GM23248 (cell line): ENCODE results near the gene HEXA. TPM values are rescaled to one million over a fixed set of nuclear protein-coding genes. Genes with fewer than 3 reads are reported as not detected.
"Not testable (repeated sequence)": the region's sequence is repeated elsewhere in the genome, so short reads cannot be mapped to it uniquely, and the experiment has no call there.

ENCODE experiments used
- DNase-seq: peaks from one replicate; pipeline ENCODE4 v3.0.0-alpha.2; 2015
- H2AFZ ChIP-seq: fragments of 200-600 bp; sonication (generic); 2 replicates; pipeline ENCODE4 v1.6.1; 2016; ENCODE audit warnings: antibody characterized with exemption
- H3F3A ChIP-seq: fragments of 200-600 bp; sonication (generic); 2 replicates; pipeline ENCODE4 v1.6.1; 2016; ENCODE audit warnings: mild to moderate bottlenecking, antibody characterized with exemption, mixed run types; ENCODE audit not compliant: insufficient read depth
- H3K27ac ChIP-seq: fragments of 200-600 bp; sonication (generic); 2 replicates; pipeline ENCODE4 v1.5.1; 2016; ENCODE audit warnings: mild to moderate bottlenecking
- H3K27me3 ChIP-seq: fragments of 200-600 bp; sonication (generic); replicated peaks from 2 replicates; pipeline ENCODE4 v1.6.1; 2016; ENCODE audit warnings: mild to moderate bottlenecking; ENCODE audit not compliant: insufficient read depth
- H3K36me3 ChIP-seq: fragments of 200-600 bp; sonication (generic); 2 replicates; pipeline ENCODE4 v1.6.1; 2016; ENCODE audit warnings: low read depth, mild to moderate bottlenecking
- H3K4me1 ChIP-seq: fragments of 200-600 bp; sonication (generic); 2 replicates; pipeline ENCODE4 v1.6.1; 2016; ENCODE audit warnings: mild to moderate bottlenecking; ENCODE audit not compliant: insufficient read depth
- H3K4me2 ChIP-seq: fragments of 200-600 bp; sonication (generic); one replicate; pipeline ENCODE4 v1.6.1; 2016; ENCODE audit warnings: mild to moderate bottlenecking; ENCODE audit not compliant: unreplicated experiment
- H3K4me3 ChIP-seq: fragments of 200-600 bp; sonication (generic); 2 replicates; pipeline ENCODE4 v1.5.1; 2016; ENCODE audit warnings: mild to moderate bottlenecking
- H3K79me2 ChIP-seq: fragments of 200-600 bp; sonication (generic); 2 replicates; pipeline ENCODE4 v1.6.1; 2016; ENCODE audit warnings: mild to moderate bottlenecking; ENCODE audit not compliant: insufficient read depth
- H3K9ac ChIP-seq: fragments of 200-600 bp; sonication (generic); 2 replicates; pipeline ENCODE4 v1.6.1; 2016; ENCODE audit warnings: mild to moderate bottlenecking
- H3K9me2 ChIP-seq: fragments of 200-600 bp; sonication (generic); 2 replicates; pipeline ENCODE4 v1.6.1; 2016; ENCODE audit warnings: mixed run types, mild to moderate bottlenecking, moderate library complexity; ENCODE audit not compliant: insufficient read depth
- H3K9me3 ChIP-seq: fragments of 200-600 bp; sonication (generic); one replicate; pipeline ENCODE4 v1.6.1; 2017; ENCODE audit warnings: low read depth
- H4K20me1 ChIP-seq: fragments of 200-600 bp; sonication (generic); 2 replicates; pipeline ENCODE4 v1.6.0; 2016; ENCODE audit not compliant: insufficient read depth
- EZH2 ChIP-seq: fragments of 200-600 bp; sonication (generic); IDR thresholded peaks from 2 replicates; pipeline ENCODE4 v1.6.1; 2018; ENCODE audit warnings: antibody characterized with exemption, mild to moderate bottlenecking; ENCODE audit not compliant: insufficient read depth, poor library complexity, severe bottlenecking
- EZH2phosphoT487 ChIP-seq: fragments of 200-600 bp; sonication (generic); IDR thresholded peaks from 2 replicates; pipeline ENCODE4 v1.6.1; 2018; ENCODE audit warnings: antibody characterized with exemption, moderate library complexity, mild to moderate bottlenecking, low read depth; ENCODE audit not compliant: insufficient read depth
- WGBS, 2 experiments: methylation state at CpG; one replicate each; pipeline ENCODE4 v1.1.6; 2015 to 2017; ENCODE audit warnings: low lambda C conversion rate in 2 of 2, low coverage in 1 of 2; ENCODE audit errors: missing lambda C conversion rate in 2 of 2; 5-methylcytosine and 5-hydroxymethylcytosine counted together
- in situ Hi-C: fragments of 300-500 bp; cut with MboI; formaldehyde crosslinking; loops from 2 replicates; pipeline ENCODE4 v1.15.0; 2020
- polyA plus RNA-seq: library from polyadenylated mRNA; unstranded; fragments of >200 nt; fragmentation: Nextera tagmentation; extraction: Ambion mirVana; gene quantifications from 2 replicates; pipeline ENCODE4 v1.2.1, GENCODE V29; 2016
- total RNA-seq: library from RNA; depleted of rRNA; stranded (reverse); fragments of >200 nt; shearing (Covaris generic); gene quantifications from 2 replicates; pipeline ENCODE4 v1.2.3, GENCODE V29; 2014

HEXA gene
- total and polyA plus RNA-seq, 2 experiments from 2014 or later: 162 to 190 TPM

DNA sequence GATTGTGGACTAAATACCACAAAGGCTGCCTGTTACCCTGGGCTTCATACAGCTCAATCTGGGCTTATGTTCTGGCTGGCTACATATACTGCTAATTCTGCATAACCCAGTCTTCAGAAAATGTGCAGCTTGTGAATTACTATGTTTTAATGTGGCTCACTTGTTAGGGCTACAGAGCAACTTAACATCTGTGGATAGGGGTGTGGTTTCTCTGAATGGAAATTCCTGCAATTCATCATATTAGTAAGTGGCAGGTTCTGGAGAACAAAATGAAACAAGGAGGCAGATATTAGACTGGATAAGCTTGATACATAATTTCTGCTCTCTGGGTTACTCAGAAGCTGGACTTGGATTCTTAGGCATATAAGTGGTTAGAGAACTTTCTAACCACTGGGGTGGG, 29.0 kb upstream of the HEXA start:
- Histone ChIP-seq H4K20me1 (no peaks in the 10 kb centered on the region), H3K9me2 (no peaks in the 10 kb centered on the region), H3F3A (no peaks in the 10 kb centered on the region), H3K9me3 (no peaks in the 10 kb centered on the region), H3K9ac (no peak overlapping the region), H2AFZ (no peak overlapping the region), H3K4me3 (no peak overlapping the region), H3K79me2 (no peaks in the 10 kb centered on the region), H3K27ac (no peak overlapping the region), H3K36me3 (no peaks in the 10 kb centered on the region), H3K4me2 (no peak overlapping the region), H3K4me1 (no peaks in the 10 kb centered on the region), H3K27me3 (peaks cover 70% of the 10 kb centered on the region)
- in situ Hi-C loops: no loop called here
- no peak for DNase-seq
- no peak for TF ChIP-seq EZH2phosphoT487
- no peak for TF ChIP-seq EZH2

DNA sequence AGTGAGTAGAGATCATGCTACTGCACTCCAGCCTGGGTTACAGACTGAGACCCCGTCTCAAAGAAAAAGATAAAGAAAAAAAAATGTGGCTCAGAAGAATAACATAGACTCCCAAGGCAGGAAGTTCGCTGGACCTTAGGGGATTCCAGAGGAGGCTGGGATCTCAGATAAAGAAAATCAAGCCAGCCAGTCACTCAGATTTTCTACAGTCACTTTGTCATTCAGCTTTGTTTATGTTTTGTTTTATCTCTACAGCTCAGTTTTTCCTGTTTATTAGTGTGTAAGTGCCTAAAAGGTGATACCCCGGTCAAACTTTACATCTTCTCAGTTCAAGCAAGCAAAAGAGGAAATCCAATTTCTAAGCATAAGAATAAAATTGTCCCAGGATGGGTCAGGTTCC, 28.5 kb upstream of the HEXA start:
- no peaks in the 10 kb centered on the region for H3K4me1 ChIP-seq
- no peaks in the 10 kb centered on the region for H3K9me3 ChIP-seq
- H3K79me2 ChIP-seq: no peaks in the 10 kb centered on the region
- H4K20me1 ChIP-seq: no peaks in the 10 kb centered on the region
- peaks cover 70% of the 10 kb centered on the region for H3K27me3 ChIP-seq
- TF ChIP-seq EZH2 (no peak), EZH2phosphoT487 (no peak)
- in situ Hi-C loops: no loop called here
- no peak overlapping the region for H3K4me2 ChIP-seq
- 46 to 49% methylated on average over 3 of the region's 3 CpGs for WGBS, 2 experiments
- H3F3A ChIP-seq: no peaks in the 10 kb centered on the region
- no peak overlapping the region for H3K9ac ChIP-seq
- H3K27ac ChIP-seq: no peak overlapping the region
- DNase-seq: no peak
- no peak overlapping the region for H2AFZ ChIP-seq
- H3K4me3 ChIP-seq: no peak overlapping the region
- no peaks in the 10 kb centered on the region for H3K36me3 ChIP-seq
- no peaks in the 10 kb centered on the region for H3K9me2 ChIP-seq

DNA sequence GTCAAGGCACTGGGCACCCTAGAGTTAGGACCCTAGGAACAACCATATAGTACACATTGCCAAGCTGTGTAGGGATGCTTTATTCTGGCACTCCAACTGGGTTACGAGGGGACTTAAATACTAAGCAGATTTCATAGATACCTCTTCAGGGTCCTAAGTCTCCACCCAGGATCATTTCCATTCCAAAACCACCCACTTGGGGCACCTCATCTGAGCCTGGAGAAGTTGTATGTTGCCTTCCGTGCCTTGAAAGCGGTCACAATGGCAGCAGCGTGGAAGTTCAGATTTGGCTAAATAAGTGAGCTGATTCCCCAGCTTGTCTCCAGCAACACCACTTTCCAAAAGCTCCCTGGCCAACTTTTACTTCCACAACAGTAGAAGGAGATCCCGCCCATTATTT, 26.9 kb upstream of the HEXA start:
- H3K27ac ChIP-seq: no peak overlapping the region
- H3K79me2 ChIP-seq: no peaks in the 10 kb centered on the region
- H2AFZ ChIP-seq: no peak overlapping the region
- H4K20me1 ChIP-seq: no peaks in the 10 kb centered on the region
- no peak overlapping the region for H3K4me2 ChIP-seq
- H3K36me3 ChIP-seq: no peaks in the 10 kb centered on the region
- H3F3A ChIP-seq: no peaks in the 10 kb centered on the region
- H3K27me3 ChIP-seq: peaks cover 68% of the 10 kb centered on the region
- no peak overlapping the region for H3K9ac ChIP-seq
- WGBS, 2 experiments: 28 to 31% methylated on average over 5 of the region's 5 CpGs
- no peaks in the 10 kb centered on the region for H3K9me2 ChIP-seq
- no peaks in the 10 kb centered on the region for H3K4me1 ChIP-seq
- no peak for DNase-seq
- in situ Hi-C loops: no loop called here
- H3K4me3 ChIP-seq: no peak overlapping the region
- no peak for TF ChIP-seq EZH2phosphoT487
- no peak for TF ChIP-seq EZH2
- no peaks in the 10 kb centered on the region for H3K9me3 ChIP-seq

DNA sequence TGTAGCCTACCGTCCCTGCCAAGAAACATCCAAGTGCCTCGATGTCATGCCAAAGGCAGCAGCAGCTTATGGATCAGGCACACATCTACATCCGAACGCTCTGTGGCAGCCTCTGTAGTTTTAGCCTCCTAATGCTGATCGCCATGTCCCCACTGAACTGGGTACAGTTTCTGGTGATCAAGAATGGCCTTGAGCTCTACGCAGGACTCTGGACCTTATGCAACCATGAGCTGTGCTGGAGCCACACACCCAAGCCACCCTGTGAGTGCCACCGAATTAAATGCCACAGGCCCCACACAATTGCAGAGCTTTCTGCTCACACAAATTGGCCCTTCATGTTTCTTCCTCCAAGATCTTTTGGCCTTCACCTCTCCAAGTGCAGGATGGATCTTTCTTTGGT, 22.8 kb upstream of the HEXA start:
- DNase-seq: no peak
- TF ChIP-seq EZH2 (no peak), EZH2phosphoT487 (no peak)
- H3K4me1 ChIP-seq: no peaks in the 10 kb centered on the region
- peaks cover 58% of the 10 kb centered on the region for H3K27me3 ChIP-seq
- H3F3A ChIP-seq: no peaks in the 10 kb centered on the region
- H2AFZ ChIP-seq: no peak overlapping the region
- in situ Hi-C loops: no loop called here
- H3K9me3 ChIP-seq: no peaks in the 10 kb centered on the region
- H3K9me2 ChIP-seq: no peaks in the 10 kb centered on the region
- no peak overlapping the region for H3K4me3 ChIP-seq
- no peaks in the 10 kb centered on the region for H4K20me1 ChIP-seq
- no peak overlapping the region for H3K27ac ChIP-seq
- H3K4me2 ChIP-seq: no peak overlapping the region
- WGBS, 2 experiments: 60 to 77% methylated on average over 7 of the region's 7 CpGs
- H3K79me2 ChIP-seq: no peaks in the 10 kb centered on the region
- no peaks in the 10 kb centered on the region for H3K36me3 ChIP-seq
- H3K9ac ChIP-seq: no peak overlapping the region

DNA sequence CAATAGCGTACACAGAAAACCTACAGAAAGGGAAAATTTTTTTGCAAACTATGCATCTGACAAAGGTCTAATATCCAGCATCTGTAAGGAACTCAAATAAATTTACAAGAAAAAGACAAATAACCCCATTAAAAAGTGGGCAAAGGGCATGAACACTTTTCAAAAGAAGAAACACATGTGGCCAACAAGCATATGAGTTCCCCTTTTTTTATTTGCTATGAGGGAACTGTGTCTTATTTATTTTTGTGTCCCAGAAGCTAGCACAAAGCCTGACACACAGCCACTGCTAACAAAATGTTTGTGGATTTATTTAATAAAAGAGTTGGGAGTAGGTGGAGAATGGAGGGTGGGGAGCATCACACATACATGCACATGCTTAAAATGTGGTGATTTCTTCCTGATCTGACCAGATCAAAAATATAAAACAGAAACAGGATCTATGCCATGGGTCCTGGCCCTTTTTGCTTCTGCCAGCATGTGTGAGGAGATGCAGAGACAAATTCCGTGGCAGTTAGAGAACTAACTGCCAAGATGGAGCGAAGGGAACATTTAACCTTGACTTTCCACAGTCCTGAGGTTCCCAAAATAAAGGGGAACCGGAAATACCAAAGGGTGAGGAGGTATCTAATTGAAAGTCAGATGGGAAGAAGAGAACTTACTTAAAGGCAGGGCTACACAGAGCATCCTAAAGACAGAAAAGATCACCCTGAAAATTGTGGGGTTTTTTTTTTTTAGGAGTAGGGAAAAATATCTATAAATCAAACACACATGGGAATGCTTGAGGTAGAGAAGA, 22.2 kb upstream of the HEXA start, which contains the start of gene TMEM202:
TMEM202 (plus strand) TSS at position 510 of the 793 bp plus-strand sequence; CDS start at position 532, 22 bp downstream.
- no peak for DNase-seq
- Histone ChIP-seq H3K9ac (no peak within 1 kb of the TSS), H3K4me2 (no peak within 1 kb of the TSS), H4K20me1 (no peaks in the 10 kb centered on the region), H3K4me3 (no peak within 1 kb of the TSS), H3F3A (no peaks in the 10 kb centered on the region), H3K4me1 (no peaks in the 10 kb centered on the region), H3K9me2 (no peaks in the 10 kb centered on the region), H3K36me3 (no peaks in the 10 kb centered on the region), H3K27ac (no peak within 1 kb of the TSS), H3K79me2 (no peaks in the 10 kb centered on the region), H3K27me3 (peaks cover 58% of the 10 kb centered on the region), H2AFZ (no peak within 1 kb of the TSS), H3K9me3 (no peaks in the 10 kb centered on the region)
- in situ Hi-C loops: no loop called here
- no peak for TF ChIP-seq EZH2
- TF ChIP-seq EZH2phosphoT487: no peak
- 46 to 48% methylated on average over 4 of the region's 4 CpGs for WGBS, 2 experiments

DNA sequence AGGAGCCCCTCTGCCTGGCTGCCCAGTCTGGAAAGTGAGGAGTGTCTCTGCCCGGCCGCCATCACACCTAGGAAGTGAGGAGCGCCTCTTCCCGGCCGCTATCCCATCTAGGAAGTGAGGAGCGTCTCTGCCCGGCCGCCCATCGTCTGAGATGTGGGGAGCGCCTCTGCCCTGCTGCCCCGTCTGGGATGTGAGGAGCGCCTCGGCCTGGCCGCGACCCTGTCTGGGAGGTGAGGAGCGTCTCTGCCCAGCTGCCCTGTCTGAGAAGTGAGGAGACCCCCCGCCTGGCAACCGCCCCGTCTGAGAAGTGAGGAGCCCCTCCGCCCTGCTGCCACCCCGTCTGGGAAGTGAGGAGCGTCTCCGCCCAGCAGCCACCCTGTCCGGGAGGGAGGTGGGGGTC, 20.5 kb upstream of the HEXA start:
- H3K9ac ChIP-seq, H3K4me1 ChIP-seq, H3K79me2 ChIP-seq, H3K9me3 ChIP-seq, H2AFZ ChIP-seq, in situ Hi-C loops, H3K36me3 ChIP-seq, H3K4me2 ChIP-seq, H3F3A ChIP-seq, H4K20me1 ChIP-seq, H3K4me3 ChIP-seq, H3K9me2 ChIP-seq, H3K27ac ChIP-seq, DNase-seq: not testable (repeated sequence)
- 90% methylated on average over 15 of the region's 24 CpGs; no CpG with 5 or more reads in 1 of the 2 experiments for WGBS, 2 experiments
- H3K27me3 ChIP-seq: peaks cover 47% of the 10 kb centered on the region
